A549 (cell line): ENCODE data around the gene MYH8. TPM values are rescaled to one million over a fixed set of nuclear protein-coding genes. Genes with fewer than 3 reads are reported as not detected.

Experiments used
- ATAC-seq, 2 experiments: fragments of 200-7000 bp in 1 of 2; fragments of >200 bp in 1 of 2; cut with Nextera tagmentation in 1 of 2; cut with Tn5 transposase in 1 of 2; 3 replicates each; pipeline versions ENCODE4 v1.8.0 to v1.9.1; 2018 to 2020; ENCODE audit warnings: mild to moderate bottlenecking in 1 of 2, moderate library complexity in 1 of 2
- CTCF ChIA-PET: fragments of 300-600 bp; sonication (Branson Sonifier 250); formaldehyde crosslinking; extraction: SDS; loops from one replicate; lab custom pipeline; 2021; ENCODE audit warnings: antibody characterized with exemption, inconsistent platforms; lab: Yijun Ruan, JAX
- POLR2A ChIA-PET: fragments of 350-600 bp; formaldehyde crosslinking; extraction: SDS; loops from one replicate; lab custom pipeline; 2021; ENCODE audit warnings: antibody characterized with exemption, inconsistent platforms; lab: Yijun Ruan, JAX
- DNase-seq, 2 experiments: peaks; one replicate each; pipeline versions ENCODE4 v3.0.0 to v3.0.0-alpha.2; 2011 to 2016; ENCODE audit warnings: low read depth in 1 of 2, low spot score in 1 of 2
- FAIRE-seq: peaks from 2 replicates; lab custom pipeline; 2011; peaks lifted over from hg19 to GRCh38; lab: Jason Lieb, UNC
- H3K27ac ChIP-seq, 2 experiments: fragments of >200 bp; sonication (Bioruptor Twin); formaldehyde crosslinking; 3 replicates each; pipeline ENCODE4 v1.5.1; 2016 to 2017
- H3K4me1 ChIP-seq: fragments of >200 bp; sonication (Bioruptor Twin); formaldehyde crosslinking; 3 replicates; pipeline ENCODE4 v1.6.1; 2016
- H3K4me2 ChIP-seq: fragments of >200 bp; sonication (Bioruptor Twin); formaldehyde crosslinking; 3 replicates; pipeline ENCODE4 v1.6.1; 2016
- H3K4me3 ChIP-seq: fragments of >200 bp; sonication (Bioruptor Twin); formaldehyde crosslinking; 3 replicates; pipeline ENCODE4 v1.5.1; 2016
- H3K9me3 ChIP-seq: fragments of >200 bp; sonication (Bioruptor Twin); formaldehyde crosslinking; 3 replicates; pipeline ENCODE4 v1.6.1; 2016
- BCL3 ChIP-seq: fragments of >200 bp; sonication (Bioruptor Twin); formaldehyde crosslinking; IDR thresholded peaks from 3 replicates; pipeline ENCODE4 v1.6.1; 2016
- BHLHE40 ChIP-seq: IDR thresholded peaks from 2 replicates; pipeline ENCODE4 v1.6.1; 2012; ENCODE audit warnings: low read depth, low read length, inconsistent platforms
- CHD4 ChIP-seq: fragments of 200-600 bp; sonication (generic); IDR thresholded peaks from 2 replicates; pipeline ENCODE4 v1.6.1; 2016; ENCODE audit warnings: antibody characterized with exemption, mild to moderate bottlenecking, borderline replicate concordance
- E2F6 ChIP-seq: IDR thresholded peaks from 2 replicates; pipeline ENCODE4 v1.6.1; 2012; ENCODE audit warnings: low read depth, borderline replicate concordance
- EHMT2 ChIP-seq: fragments of 200-600 bp; sonication (generic); IDR thresholded peaks from 2 replicates; pipeline ENCODE4 v1.6.1; 2016; ENCODE audit warnings: antibody characterized with exemption, low read depth, mild to moderate bottlenecking, moderate library complexity
- ESRRA ChIP-seq: fragments of 150-350 bp; IDR thresholded peaks from 2 replicates; pipeline ENCODE4 v1.6.1; 2014; ENCODE audit warnings: mild to moderate bottlenecking, low read length, borderline replicate concordance
- FOSL2 ChIP-seq, 2 experiments: fragments of 450-650 bp in 1 of 2; fragments of >200 bp in 1 of 2; sonication (Bioruptor Twin) in 1 of 2; formaldehyde crosslinking; IDR thresholded peaks; 2 replicates each; pipeline versions ENCODE4 v1.5.0 to v1.6.1; 2016 to 2020; ENCODE audit warnings: mild to moderate bottlenecking in 1 of 2, moderate library complexity in 1 of 2
- HEYL ChIP-seq: fragments of 250-450 bp; sonication (Bioruptor Pico); IDR thresholded peaks from 2 replicates; pipeline ENCODE4 v1.8.0; 2021; ENCODE audit warnings: mild to moderate bottlenecking, moderate library complexity
- HMGXB4 ChIP-seq: fragments of 250-450 bp; sonication (Bioruptor Pico); IDR thresholded peaks from 2 replicates; pipeline ENCODE4 v1.5.0; 2021; ENCODE audit warnings: mild to moderate bottlenecking, moderate library complexity, borderline replicate concordance
- HOXA7 ChIP-seq: fragments of 250-450 bp; sonication (Bioruptor Pico); IDR thresholded peaks from 2 replicates; pipeline ENCODE4 v1.5.0; 2020; ENCODE audit warnings: mild to moderate bottlenecking, moderate library complexity
- HOXB13 ChIP-seq: fragments of 250-450 bp; sonication (Bioruptor Pico); IDR thresholded peaks from 2 replicates; pipeline ENCODE4 v1.5.0; 2020; ENCODE audit warnings: low read depth, mild to moderate bottlenecking, moderate library complexity
- HOXB5 ChIP-seq: fragments of 250-450 bp; sonication (Bioruptor Pico); IDR thresholded peaks from 2 replicates; pipeline ENCODE4 v1.5.0; 2020; ENCODE audit warnings: mild to moderate bottlenecking, moderate library complexity
- JUN ChIP-seq, 2 experiments: fragments of >200 bp; sonication (Bioruptor Twin); formaldehyde crosslinking; IDR thresholded peaks; 2 replicates in 1 of 2; 3 replicates in 1 of 2; pipeline ENCODE4 v1.6.1; 2016 to 2017
- JUNB ChIP-seq: fragments of >200 bp; sonication (Bioruptor Twin); formaldehyde crosslinking; IDR thresholded peaks from 2 replicates; pipeline ENCODE4 v1.6.1; 2016
- NR3C1 ChIP-seq: fragments of >200 bp; sonication (Bioruptor Twin); formaldehyde crosslinking; IDR thresholded peaks from 3 replicates; pipeline ENCODE4 v1.6.1; 2017
- POLR2AphosphoS2 ChIP-seq: conservative IDR thresholded peaks from 2 replicates; pipeline ENCODE4 v1.6.1; 2012; ENCODE audit warnings: low read length, improper control_type of control experiment, inconsistent platforms
- RAD21 ChIP-seq, 2 experiments: fragments of >200 bp in 1 of 2; sonication (Bioruptor Twin) in 1 of 2; formaldehyde crosslinking in 1 of 2; IDR thresholded peaks in 1 of 2; conservative IDR thresholded peaks in 1 of 2; 2 replicates in 1 of 2; 3 replicates in 1 of 2; pipeline ENCODE4 v1.6.1; 2012 to 2018; ENCODE audit warnings: inconsistent platforms in 1 of 2
- RCOR1 ChIP-seq: fragments of 150-350 bp; IDR thresholded peaks from 2 replicates; pipeline ENCODE4 v1.6.1; 2014; ENCODE audit warnings: antibody characterized with exemption, low read length, low read depth
- SREBF2 ChIP-seq: fragments of 450-650 bp; IDR thresholded peaks from 2 replicates; pipeline ENCODE4 v1.6.1; 2014; ENCODE audit warnings: mild to moderate bottlenecking, moderate library complexity
- USF2 ChIP-seq: fragments of 450-650 bp; IDR thresholded peaks from 2 replicates; pipeline ENCODE4 v1.6.1; 2014; ENCODE audit warnings: antibody characterized with exemption
- ZNF302 ChIP-seq: fragments of 250-450 bp; sonication (Bioruptor Pico); IDR thresholded peaks from 2 replicates; pipeline ENCODE4 v1.9.0; 2021; ENCODE audit warnings: inconsistent platforms, mild to moderate bottlenecking, moderate library complexity
- WGBS: methylation state at CpG from one replicate; pipeline ENCODE4 v1.1.6; 2017; ENCODE audit errors: missing lambda C conversion rate; 5-methylcytosine and 5-hydroxymethylcytosine counted together
- polyA plus RNA-seq, 4 experiments: library from polyadenylated mRNA; depleted of rRNA in 3 of 4; stranded (reverse); fragments of >200 nt; fragmentation: RNase III in 1 of 4; extraction: RNeasy Plus Mini Kit Qiagen cat#74134 plus additional on column Dnase treatment in 1 of 4; gene quantifications; 2 replicates in 3 of 4; 3 replicates in 1 of 4; pipeline ENCODE4 v1.2.3, GENCODE V29; 2011 to 2017
- TF ChIP-seq, protein P1 (sequence below): fragments of 250-450 bp; sonication (Bioruptor Pico); IDR thresholded peaks from 2 replicates; pipeline ENCODE4 v1.5.0; 2020; ENCODE audit warnings: low read depth, mild to moderate bottlenecking, moderate library complexity

Gene MYH8
- polyA plus RNA-seq, 2 of the 4 experiments (the other 2 are of a cell fraction), result not detected

- no peak overlapping the region for H3K27ac ChIP-seq
Observed at GRCh38 chr17:10428781-10429180, 7.0 kb upstream of the MYH8 start.

GRCh38 chr17:10421211-10421610, 539 bp downstream of the MYH8 start:
- POLR2A ChIA-PET, result no interaction called here
- ATAC-seq, result no peak
- CTCF ChIA-PET, result interaction anchor here (0.9 to 1.0 kb wide), 2 partner anchors 29 to 211 kb away, joined by 3 read pairs; no protein-coding TSS in a partner anchor
- TF ChIP-seq ESRRA (no peak), JUN (IDR thresholded peaks at IDR 0.05) (no peak), ZNF302 (CRISPR knock-in tag) (no peak), BHLHE40 (no peak), SREBF2 (no peak), RCOR1 (no peak), CHD4 (no peak), BCL3 (no peak), HOXB5 (CRISPR knock-in tag) (no peak), RAD21 (conservative IDR thresholded peaks at IDR 0.05 in 1 of 2, IDR thresholded peaks at IDR 0.05 in 1 of 2) (no peak), HOXA7 (CRISPR knock-in tag) (no peak), EHMT2 (no peak), HOXB13 (CRISPR knock-in tag) (no peak), NR3C1 (no peak), HMGXB4 (CRISPR knock-in tag) (no peak)

More at GRCh38 chr17:10428781-10429180, 7.0 kb upstream of the MYH8 start:
- DNase-seq (no peak), ATAC-seq (no peak), FAIRE-seq (no peak)
- no peaks in the 10 kb centered on the region for H3K9me3 ChIP-seq
- H3K4me2 ChIP-seq, result no peak overlapping the region
- 56% methylated on average over 2 of the region's 2 CpGs for WGBS
- H3K4me3 ChIP-seq, result no peak overlapping the region
- POLR2A ChIA-PET, result no interaction called here
- TF ChIP-seq JUN (IDR thresholded peaks at IDR 0.05), result no peak
- no peak for TF ChIP-seq HEYL
- no peak for TF ChIP-seq HMGXB4 (CRISPR knock-in tag)
- no peak for TF ChIP-seq USF2
- TF ChIP-seq, protein P1, sequence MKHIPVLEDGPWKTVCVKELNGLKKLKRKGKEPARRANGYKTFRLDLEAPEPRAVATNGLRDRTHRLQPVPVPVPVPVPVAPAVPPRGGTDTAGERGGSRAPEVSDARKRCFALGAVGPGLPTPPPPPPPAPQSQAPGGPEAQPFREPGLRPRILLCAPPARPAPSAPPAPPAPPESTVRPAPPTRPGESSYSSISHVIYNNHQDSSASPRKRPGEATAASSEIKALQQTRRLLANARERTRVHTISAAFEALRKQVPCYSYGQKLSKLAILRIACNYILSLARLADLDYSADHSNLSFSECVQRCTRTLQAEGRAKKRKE (CRISPR knock-in tag), result no peak
- TF ChIP-seq FOSL2 (IDR thresholded peaks at IDR 0.05), result no peak
- TF ChIP-seq FOSL2 (CRISPR knock-in tag; IDR thresholded peaks at IDR 0.05), result no peak
- no peak for TF ChIP-seq JUNB
- no peak for TF ChIP-seq BCL3
- TF ChIP-seq HOXA7 (CRISPR knock-in tag), result no peak
- no peak for TF ChIP-seq E2F6
- TF ChIP-seq ESRRA, result no peak
- no peak for TF ChIP-seq POLR2AphosphoS2
- TF ChIP-seq, all 56 proteins: peak for 0
- no peaks in the 10 kb centered on the region for H3K4me1 ChIP-seq
- CTCF ChIA-PET, result no interaction called here

More at GRCh38 chr17:10421211-10421610, 539 bp downstream of the MYH8 start:
- H3K27ac ChIP-seq, result no peak overlapping the region
- no peak overlapping the region for H3K4me3 ChIP-seq
- H3K4me2 ChIP-seq, result no peak overlapping the region
- FAIRE-seq (peak; percentile 43), DNase-seq (no peak)
- no peaks in the 10 kb centered on the region for H3K4me1 ChIP-seq
- no peaks in the 10 kb centered on the region for H3K9me3 ChIP-seq
- WGBS, result 33% methylated on average over 2 of the region's 2 CpGs
